Panc1 (cell line): ENCODE results near the gene MXD3.

Experiments used
- POLR2AphosphoS5 ChIP-seq: IDR thresholded peaks from 2 replicates; pipeline ENCODE4 v1.6.1; 2012; ENCODE audit warnings: mild to moderate bottlenecking, low read depth, low read length, moderate library complexity
- SIN3A ChIP-seq: IDR thresholded peaks from 2 replicates; pipeline ENCODE4 v1.6.1; 2012; ENCODE audit warnings: low read depth, mild to moderate bottlenecking, low read length, moderate library complexity, borderline replicate concordance; ENCODE audit not compliant: insufficient read depth
- TCF7L2 ChIP-seq: IDR thresholded peaks from 2 replicates; pipeline ENCODE4 v1.6.1; 2011; ENCODE audit warnings: mild to moderate bottlenecking, low read depth, low read length, inconsistent platforms
- TF ChIP-seq, protein P1 (sequence below): fragments of 450-650 bp; IDR thresholded peaks from 2 replicates; pipeline ENCODE4 v1.5.1; 2017; ENCODE audit warnings: mild to moderate bottlenecking

DNA sequence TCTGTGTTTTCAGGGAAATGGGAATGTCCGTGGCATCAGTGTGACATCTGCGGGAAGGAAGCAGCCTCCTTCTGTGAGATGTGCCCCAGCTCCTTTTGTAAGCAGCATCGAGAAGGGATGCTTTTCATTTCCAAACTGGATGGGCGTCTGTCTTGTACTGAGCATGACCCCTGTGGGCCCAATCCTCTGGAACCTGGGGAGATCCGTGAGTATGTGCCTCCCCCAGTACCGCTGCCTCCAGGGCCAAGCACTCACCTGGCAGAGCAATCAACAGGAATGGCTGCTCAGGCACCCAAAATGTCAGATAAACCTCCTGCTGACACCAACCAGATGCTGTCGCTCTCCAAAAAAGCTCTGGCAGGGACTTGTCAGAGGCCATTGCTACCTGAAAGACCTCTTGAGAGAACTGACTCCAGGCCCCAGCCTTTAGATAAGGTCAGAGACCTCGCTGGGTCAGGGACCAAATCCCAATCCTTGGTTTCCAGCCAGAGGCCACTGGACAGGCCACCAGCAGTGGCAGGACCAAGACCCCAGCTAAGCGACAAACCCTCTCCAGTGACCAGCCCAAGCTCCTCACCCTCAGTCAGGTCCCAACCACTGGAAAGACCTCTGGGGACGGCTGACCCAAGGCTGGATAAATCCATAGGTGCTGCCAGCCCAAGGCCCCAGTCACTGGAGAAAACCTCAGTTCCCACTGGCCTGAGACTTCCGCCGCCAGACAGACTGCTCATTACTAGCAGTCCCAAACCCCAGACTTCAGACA, 17.7 kb downstream of the MXD3 start:
- TF ChIP-seq, protein P1, sequence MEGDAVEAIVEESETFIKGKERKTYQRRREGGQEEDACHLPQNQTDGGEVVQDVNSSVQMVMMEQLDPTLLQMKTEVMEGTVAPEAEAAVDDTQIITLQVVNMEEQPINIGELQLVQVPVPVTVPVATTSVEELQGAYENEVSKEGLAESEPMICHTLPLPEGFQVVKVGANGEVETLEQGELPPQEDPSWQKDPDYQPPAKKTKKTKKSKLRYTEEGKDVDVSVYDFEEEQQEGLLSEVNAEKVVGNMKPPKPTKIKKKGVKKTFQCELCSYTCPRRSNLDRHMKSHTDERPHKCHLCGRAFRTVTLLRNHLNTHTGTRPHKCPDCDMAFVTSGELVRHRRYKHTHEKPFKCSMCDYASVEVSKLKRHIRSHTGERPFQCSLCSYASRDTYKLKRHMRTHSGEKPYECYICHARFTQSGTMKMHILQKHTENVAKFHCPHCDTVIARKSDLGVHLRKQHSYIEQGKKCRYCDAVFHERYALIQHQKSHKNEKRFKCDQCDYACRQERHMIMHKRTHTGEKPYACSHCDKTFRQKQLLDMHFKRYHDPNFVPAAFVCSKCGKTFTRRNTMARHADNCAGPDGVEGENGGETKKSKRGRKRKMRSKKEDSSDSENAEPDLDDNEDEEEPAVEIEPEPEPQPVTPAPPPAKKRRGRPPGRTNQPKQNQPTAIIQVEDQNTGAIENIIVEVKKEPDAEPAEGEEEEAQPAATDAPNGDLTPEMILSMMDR: no peak
- TF ChIP-seq SIN3A (no peak), TCF7L2 (no peak), POLR2AphosphoS5 (no peak)
